NK-92 (cell line): ENCODE data around the gene SCGB3A2.

Experiments
- DNase-seq: peaks from one replicate; lab custom pipeline; 2025; ENCODE audit not compliant: unreplicated experiment; lab: John Stamatoyannopoulos, UW

Gene SCGB3A2, protein sequence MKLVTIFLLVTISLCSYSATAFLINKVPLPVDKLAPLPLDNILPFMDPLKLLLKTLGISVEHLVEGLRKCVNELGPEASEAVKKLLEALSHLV

DNA sequence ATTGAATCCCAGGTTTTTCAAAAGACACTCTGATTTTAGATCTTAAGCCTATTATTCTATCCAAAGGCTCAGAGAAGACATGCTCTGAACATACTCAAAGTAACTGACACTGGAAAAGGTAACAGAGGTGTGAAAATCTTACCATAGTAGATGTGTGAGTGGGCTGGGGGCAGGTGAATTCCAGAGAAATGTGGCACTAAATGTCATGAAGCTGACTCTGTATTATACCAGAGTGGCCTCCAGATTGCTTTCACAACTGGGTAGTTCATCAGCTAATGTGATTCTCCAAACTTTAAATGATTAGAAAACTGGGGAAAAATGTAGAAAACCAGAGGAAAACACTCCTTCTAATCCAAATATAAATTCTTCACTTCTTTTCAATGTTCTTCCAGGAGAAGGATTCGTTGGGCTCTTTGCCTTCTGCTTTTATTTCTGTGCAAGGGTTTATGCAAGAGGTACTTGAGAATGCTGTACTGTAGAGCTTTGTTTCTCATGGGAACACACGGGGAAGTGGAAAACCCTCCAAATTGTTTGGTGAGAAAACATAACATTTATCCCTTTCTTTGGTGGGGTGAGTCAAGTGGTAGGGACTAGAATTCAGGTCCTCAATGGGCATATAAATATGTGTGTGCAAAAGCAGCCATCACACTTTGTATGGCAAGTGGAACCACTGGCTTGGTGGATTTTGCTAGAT, at the start of gene SCGB3A2:
SCGB3A2 (plus strand) TSS at position 646 of the 694 bp plus-strand sequence. CDS start 93 bp downstream, outside the sequence.
- DNase-seq, result no peak

DNA sequence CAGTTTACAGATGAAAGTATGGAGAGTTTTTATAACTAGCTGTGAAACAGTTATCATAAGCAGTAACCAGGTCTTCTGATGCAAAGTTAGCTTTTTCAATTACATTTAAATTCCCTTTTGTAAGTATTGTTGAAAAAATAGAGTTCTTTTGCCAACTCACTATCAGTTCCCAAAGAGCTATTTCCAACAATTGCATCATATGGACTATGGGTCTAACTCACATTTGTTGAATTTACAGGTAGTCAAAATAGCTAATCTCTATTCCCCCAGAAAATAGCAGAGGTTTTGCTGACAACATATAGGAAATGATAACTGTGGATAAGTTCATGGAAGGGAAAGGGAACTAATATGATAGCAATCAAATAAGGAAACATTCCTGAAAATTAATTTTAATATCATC, 48.5 kb upstream of the SCGB3A2 start:
- no peak for DNase-seq

DNA sequence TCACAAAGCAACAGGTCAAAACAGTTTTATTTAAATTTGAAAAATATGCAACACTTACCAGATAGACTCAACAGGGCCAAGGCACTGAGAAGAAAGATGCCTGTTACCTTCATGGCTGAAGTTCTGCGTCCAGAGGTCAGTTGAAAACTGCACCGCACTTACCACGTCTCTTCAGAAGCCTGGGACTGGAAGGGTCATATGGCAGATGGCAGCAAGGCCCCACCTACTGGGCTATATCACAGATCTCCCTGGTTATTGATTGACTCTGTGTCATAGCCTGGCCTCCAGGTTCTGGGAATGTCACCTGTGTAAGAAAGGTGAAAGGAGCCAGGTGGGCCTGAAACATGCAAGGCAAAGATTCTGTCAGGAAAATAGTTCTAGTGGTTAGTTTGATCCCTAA, 47.0 kb upstream of the SCGB3A2 start, which contains the start of gene SPINK1:
SPINK1 (minus strand) TSS at position 207 of the 400 bp plus-strand sequence; CDS start at position 113, 94 bp downstream.
- no peak for DNase-seq

DNA sequence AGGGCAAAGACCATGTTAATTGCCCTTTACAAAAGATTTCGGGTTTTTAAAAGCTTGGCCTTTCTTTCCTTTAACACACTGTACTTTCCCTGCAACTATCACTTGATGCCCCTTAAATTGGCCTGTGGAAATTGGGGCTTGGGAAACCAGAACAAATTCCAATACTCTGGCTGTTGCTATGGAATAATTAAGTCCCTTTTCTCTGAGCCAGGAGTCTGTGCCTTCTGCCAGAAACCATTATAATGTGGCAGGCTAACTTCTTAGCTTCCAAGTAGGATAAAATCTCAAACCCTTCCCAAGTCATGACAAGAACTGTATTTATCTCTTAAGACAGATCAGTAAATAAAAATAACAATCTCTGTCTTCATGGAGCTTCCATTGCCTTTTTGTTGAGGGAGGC, 46.0 kb upstream of the SCGB3A2 start:
- DNase-seq, result no peak

DNA sequence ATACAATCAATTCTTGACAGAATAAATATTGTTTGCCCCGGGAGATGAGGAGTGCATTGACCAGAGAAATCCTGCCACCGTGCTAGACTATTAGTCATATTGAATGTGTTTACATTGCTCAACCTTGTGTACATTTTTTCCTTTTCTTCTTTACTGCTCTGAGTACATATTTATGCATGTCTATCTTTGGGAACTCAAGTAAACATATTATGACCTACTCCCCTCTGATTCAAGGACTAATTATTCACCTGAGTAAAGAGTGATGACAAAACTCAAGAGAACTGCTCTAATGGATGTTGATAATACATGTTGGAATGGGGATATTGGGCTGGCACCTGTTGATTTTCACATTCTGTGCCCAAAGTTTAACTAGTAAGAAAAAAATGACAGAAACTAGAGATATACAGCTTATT, 43.1 kb upstream of the SCGB3A2 start:
- DNase-seq, result no peak

DNA sequence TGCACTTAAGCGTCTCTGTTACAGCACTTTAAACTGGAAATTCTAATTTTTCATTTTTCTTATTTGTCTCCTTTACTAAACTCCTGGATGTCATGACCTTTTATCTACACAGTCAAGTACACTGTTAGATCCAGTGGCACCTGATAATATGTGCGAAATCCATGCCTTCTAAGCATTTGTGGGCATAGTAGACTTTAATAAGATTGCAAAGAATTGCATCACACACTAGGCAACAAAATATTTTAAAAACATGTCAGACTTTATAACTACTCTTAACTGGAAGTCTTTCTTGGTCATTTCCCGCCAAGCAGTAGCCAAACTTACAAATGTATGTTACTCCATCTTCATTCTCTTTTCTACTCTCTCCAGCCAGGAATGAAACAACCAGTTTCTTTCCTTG, 42.1 kb upstream of the SCGB3A2 start:
- DNase-seq, result no peak

DNA sequence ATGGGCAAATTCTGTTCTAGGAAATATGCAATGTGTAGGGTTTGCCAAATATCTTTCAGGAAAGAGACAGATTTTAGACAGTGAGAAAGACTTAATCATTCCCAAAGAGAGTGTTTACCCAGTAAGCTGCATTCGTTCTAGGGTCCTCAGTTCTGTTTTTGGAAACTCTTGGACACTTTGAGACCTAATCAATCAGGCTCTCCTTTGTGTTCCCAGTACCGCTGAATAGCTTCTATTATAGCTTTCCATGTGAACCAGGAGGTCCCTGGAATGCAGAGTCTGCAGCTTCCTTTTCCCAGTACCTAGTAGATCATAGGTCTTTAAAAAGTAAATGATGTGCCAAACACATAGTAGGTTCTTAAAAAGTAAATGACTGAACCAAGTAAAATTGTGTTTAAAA, 35.6 kb upstream of the SCGB3A2 start:
- no peak for DNase-seq

DNA sequence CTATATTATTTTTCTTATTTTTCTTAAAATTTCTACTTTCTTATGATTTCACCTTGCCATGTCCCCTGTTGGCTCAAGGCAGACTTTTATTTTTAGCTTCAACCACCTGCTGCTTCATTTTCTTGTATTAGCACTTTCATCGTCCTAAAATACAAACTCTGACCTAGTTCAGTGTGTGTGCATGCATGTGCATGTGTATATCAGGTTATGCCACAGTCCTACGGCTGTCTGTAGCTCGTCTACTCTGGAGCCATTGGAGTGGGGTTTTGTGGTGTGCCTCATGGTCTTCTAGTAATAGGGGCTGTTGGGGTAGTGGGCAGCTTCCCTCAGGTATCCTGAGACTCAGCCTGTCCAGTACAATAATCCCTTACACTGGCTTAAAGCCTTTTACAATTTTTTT, 33.7 kb upstream of the SCGB3A2 start:
- no peak for DNase-seq

DNA sequence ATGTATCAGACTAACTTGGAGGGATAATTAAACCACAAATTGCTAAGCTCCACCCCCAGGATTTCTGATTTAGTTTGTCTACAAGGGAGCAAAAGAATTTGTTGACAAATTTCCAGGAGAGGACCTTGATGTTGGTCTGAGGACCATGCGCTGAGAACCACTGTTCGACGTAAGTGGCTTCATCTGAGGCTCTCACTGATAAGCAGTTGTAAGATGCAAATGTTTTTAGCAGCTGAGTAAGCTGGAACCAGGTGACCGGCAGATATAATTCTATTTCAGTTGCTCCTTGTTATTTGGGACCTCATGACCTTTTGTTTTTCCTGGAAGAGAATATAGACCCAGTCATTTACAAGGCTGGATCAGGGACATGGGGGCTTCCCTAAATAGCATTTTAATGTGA, 32.9 kb upstream of the SCGB3A2 start:
- no peak for DNase-seq

DNA sequence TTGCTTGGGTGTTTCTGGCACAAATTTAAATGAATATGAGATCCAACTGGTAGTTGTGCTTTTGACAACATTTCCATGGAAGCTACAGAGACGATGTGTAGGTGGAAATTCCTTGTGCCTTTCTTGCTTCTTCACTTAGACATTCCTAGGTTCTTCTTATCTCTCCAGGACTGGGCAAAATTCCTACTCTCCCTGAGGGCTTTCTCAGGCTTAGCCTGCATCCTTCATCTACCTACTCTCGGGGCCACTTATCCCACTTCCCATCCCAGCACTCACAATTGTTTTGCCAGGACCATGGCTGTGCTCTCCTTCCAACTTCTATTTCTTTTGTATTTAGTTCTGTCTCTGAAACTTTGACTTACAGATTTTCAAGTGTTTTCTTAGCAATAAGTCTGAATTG, 29.3 kb upstream of the SCGB3A2 start:
- DNase-seq, result no peak

DNA sequence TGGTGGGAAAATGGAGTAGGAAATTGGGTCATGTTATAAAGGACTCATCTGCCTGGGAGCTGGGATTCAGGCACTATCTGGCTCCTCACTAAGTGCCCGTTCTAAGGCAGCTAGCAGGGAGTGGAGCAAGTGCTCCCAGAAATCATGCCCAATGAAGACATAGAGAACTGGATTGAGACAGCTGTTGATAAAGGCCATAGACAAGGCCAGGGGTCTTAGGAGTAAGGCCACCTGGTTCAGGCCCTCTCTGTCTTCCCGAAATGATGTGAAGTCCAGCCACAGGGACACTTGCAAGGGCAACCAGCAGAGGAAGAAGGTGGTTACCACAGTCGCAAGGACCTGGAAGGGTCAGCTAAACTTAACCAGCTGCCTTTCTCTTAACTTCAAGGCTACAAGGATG, 26.9 kb upstream of the SCGB3A2 start:
- no peak for DNase-seq

DNA sequence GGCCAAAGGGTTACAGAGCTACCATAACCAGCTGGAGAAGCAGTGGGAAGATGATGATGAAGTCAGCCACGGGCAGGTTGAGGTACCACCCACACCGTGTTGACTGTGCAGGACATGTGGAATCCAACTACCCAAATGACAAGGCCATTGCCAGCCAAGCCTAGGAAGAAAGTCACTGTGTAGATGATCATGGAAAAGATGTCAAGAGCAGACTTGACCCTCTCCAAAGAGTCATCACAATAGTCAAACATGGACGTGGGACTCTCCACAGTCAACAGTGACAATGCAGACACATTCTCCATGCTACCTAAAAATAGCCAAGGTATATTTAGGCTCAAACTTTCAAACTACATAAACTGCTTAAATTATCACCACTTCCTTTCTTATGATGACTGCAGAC, 26.1 kb upstream of the SCGB3A2 start:
- no peak for DNase-seq

DNA sequence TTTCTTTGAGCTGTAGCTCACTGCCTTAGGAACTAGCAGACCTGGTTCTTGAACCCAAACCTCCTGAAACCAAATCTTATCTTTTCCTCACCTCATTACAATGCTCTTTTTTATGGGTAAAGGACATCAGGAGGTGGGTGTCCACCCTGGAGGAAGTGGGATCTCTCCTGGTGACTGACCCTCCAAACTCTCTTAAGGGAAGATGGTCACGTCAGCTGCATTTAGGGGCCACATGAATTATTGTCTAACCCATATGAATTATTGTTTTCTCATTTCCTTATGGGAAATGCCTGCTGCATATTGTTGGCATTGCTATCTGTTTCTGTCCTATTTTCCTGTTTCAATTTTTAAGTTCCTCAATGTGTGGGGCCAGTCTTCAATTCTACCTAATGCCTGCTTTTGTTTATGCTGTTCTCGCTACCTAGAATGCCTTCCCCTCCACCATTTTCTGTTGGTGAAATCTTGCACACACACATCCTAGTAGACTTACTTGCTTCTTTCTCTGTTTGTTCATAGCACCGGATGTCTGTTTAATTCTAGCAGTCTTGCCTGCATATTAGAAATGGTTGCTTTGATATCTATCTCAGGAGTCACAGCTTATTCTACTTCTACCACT, 25.0 kb upstream of the SCGB3A2 start:
- DNase-seq, result no peak

DNA sequence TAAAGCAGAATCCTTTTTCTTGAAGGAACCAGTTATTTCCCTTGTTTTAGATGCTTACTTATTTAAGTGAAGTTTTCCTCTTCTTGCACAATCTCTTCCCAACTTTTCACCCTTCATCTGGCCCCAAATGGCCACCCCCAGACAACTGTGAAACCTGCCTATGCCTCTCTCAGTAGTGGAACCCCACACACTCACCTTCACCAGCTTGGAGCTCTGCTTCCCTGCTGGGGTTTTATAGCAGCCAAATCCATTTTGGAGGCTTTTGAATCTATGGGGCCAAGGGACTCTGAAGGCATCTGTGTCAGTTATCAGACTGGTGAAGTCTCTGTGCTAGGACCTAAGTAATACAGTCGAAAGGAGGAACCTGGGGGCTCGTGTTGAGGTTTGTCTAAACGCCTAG, 24.2 kb upstream of the SCGB3A2 start:
- no peak for DNase-seq

DNA sequence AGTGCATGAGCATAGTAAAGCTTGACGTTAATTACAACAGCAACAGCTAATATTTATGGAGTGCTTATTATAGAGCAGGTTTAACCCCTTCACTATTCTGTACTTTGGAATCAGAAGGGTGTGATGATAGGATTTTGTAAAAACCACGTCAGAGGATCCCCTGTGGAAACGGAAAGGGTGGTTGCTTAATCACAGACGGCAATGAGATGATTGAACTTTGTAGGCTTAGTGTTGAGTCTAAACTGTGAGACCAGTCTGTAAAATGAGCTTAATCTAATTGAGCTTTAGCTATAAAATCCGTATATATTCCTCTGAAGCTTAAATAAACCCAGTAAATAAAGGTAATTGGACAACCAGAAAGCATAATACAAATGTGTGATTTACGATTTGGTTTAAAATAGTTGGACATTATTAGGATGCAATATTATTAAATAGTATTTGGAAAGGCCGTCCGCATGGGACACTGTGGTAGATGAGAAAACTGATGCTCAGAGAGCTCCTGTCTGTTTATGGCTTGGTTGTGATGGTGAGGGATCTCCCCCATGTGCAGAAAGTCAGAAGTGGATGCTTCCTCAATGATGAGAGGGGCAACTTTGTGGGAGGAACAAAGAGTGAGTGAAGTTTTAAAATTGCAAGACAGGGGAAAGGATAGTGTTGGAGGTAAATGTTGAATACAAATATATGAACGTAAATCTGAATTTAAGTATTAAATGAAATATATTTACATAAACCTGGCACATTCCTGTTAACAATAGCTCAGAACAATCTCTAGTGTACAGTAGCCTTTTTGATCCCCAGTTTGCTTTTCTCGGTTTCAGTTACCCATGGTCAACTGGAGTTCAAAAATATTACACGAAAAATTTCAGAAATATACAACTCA, 23.4 kb upstream of the SCGB3A2 start:
- DNase-seq, result no peak

DNA sequence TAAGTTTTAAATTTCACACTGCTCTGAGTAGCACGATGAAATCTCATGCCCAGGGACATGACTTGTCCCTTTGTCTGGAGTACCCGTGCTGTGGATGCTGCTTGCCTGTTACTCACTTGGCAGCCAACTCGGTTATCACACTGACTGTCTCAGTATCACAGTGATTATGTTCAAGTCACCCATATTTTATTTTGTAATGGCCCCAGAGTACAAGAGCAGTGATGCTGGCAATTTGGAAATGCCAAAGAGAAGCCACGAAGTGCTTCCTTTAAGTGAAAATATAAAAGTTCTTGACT, 22.8 kb upstream of the SCGB3A2 start:
- DNase-seq, result no peak

DNA sequence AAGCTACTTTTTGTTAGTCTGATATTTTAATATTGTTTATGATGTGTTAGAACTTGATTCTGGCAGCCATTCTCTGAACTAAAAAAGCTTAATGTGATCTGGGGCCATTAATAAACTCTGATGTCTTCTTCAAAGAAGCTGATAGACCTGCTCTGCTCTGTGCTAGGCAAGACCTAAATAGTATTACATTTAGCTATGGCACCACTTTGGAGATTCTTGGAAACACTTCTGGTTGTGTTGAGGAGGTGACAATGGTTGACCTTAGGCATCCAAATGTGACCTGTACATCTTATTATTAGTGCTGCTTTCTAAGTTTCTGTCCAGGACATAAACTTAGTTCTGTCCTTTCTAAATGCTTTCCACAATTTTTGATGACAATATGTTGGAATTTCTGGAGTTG, 21.7 kb upstream of the SCGB3A2 start:
- no peak for DNase-seq

DNA sequence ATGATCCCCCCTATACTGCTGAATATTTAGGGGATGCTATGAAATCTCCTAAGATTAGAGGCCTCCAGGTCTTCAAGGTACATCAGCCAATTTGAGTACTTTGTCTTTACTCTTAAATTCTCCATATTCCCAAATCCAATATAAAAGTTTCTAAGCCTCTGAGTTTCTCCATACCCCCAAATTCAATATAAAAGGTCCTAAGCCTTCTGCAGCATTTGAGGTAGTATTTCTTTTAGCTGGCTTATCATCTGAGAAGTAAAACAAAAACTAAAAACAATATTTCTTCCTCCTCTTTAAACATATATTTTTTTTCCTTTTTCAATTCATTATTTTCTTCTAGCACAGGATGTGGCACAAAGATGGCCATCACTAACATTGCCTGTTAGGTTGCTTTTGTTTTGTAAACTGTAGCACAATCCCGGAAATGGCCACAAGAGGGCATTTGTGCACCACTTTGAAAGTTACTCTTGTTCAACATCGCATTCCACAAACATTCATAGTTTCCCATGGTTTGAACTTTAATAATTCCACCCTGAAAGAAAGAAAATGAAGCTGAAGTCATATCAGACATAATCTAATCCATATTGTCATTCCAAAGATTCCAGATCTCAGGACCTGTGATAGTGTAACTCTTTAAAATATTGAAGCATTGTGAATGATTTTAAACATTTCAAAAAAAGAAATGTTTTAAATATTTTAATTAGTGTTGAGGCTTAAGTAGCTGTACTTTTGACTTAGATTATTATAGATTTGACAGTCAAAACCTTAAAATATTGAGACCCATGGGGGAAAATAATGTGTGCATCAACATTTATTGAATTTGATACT, 21.0 kb upstream of the SCGB3A2 start:
- DNase-seq, result no peak

DNA sequence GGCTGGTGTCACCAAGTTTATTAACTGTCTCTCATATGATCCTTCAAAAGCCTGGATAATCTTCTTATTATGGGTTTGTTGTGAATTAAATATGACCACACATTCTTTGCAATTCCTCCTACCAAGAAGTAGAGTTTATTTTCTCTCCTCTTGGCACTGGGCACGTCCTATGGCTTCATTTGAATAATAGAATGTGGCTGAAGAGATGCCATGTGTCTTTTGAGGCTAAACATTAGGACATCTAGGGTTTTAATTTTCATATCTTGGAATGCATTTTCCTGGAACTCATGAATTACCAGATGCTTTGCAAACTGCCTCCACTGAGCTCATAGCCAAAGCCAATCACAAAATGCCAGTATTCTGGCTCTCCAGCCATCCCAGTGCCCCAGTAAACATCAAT, 19.9 kb upstream of the SCGB3A2 start:
- DNase-seq, result no peak

DNA sequence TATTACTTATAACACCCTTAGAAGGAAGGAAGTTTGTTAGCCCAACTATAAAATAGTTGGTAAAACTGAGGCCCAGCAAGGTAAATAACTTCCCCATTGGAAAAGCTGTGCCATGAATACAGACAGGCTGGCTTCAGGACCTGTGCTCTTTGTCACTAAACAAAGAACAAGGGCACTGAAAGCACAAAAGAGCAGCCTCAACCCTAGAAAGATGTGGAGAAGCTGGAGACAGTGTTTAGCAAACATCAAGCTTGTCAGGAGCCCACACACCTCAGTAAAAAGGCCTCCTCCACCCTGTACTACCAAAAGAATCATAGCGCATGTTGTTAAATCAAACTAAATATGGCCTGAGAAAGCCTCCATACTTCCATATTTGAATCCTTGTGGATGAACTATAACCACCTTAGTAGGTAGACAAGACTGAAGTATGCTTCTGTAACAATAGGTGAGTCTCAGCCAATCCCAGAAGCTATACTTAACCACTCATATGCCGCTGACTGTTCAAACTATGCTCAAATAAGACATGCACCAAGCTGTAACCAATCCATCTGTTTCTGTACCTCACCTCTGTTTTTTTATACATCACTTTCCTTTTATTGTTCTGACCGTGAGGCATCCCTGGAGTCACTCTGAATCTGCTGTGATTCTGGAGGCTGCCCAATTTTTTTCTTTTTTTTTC, 18.4 kb upstream of the SCGB3A2 start:
- DNase-seq, result no peak

DNA sequence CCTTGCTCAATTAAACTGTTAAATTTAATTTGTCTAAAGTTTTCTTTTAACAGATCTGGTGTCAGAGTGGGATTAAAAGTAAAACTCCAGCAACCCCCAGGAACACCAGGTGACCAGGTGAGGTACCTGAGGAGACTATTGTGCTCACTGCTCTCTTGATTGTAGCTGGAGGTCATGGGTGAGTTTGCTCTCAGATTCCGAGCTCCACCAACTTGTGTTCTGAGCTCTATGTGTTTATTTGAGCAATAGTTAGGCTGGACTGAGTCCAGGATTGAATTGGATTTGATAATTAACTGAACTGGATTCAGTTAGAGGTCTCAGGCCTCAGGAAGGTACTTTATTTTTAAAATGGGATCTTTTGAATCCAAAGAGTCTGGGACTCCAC, 17.9 kb upstream of the SCGB3A2 start:
- no peak for DNase-seq
